H1 (cell line): Measurements from ENCODE around the gene HLA-DRB1. TPM values are rescaled to one million over a fixed set of nuclear protein-coding genes. Genes with fewer than 3 reads are reported as not detected.

Source experiments
- CTCF ChIA-PET: fragments of 300-600 bp; sonication (Branson Sonifier 250); formaldehyde crosslinking; loops from one replicate; lab custom pipeline; 2021; ENCODE audit not compliant: partially characterized antibody; lab: Charles Lee
- POLR2A ChIA-PET: fragments of 300-600 bp; sonication (Branson Sonifier 250); formaldehyde crosslinking; loops from one replicate; lab custom pipeline; 2021; ENCODE audit warnings: inconsistent platforms; ENCODE audit not compliant: partially characterized antibody; lab: Charles Lee
- DNase-seq, 2 experiments: peaks; one replicate each; pipeline versions ENCODE4 v3.0.0 to v3.0.0-alpha.2; 2010 to 2022; ENCODE audit warnings: low spot score in 2 of 2, low read depth in 1 of 2, mixed read lengths in 1 of 2
- FAIRE-seq: peaks from 2 replicates; lab custom pipeline; 2011; peaks lifted over from hg19 to GRCh38; lab: Jason Lieb, UNC
- H2AFZ ChIP-seq: 2 replicates; pipeline ENCODE4 v1.8.1; 2012; ENCODE audit warnings: low read length, inconsistent platforms
- H2AK5ac ChIP-seq: 2 replicates; pipeline ENCODE4 v1.6.1; 2013; ENCODE audit warnings: low read depth, low read length
- H2BK120ac ChIP-seq: replicated peaks from 2 replicates; pipeline ENCODE3; 2013; ENCODE audit warnings: low read depth, low read length, inconsistent platforms
- H2BK12ac ChIP-seq: 2 replicates; pipeline ENCODE4 v1.6.1; 2013; ENCODE audit warnings: low read depth, low read length
- H2BK15ac ChIP-seq: 2 replicates; pipeline ENCODE4 v1.6.1; 2013; ENCODE audit warnings: low read length
- H2BK20ac ChIP-seq: 2 replicates; pipeline ENCODE4 v1.6.1; 2013; ENCODE audit warnings: low read length
- H2BK5ac ChIP-seq: 2 replicates; pipeline ENCODE4 v1.6.1; 2013; ENCODE audit warnings: low read depth, low read length
- H3K14ac ChIP-seq: 2 replicates; pipeline ENCODE4 v1.6.1; 2013; ENCODE audit warnings: inconsistent platforms; ENCODE audit not compliant: insufficient read length
- H3K18ac ChIP-seq: 2 replicates; pipeline ENCODE4 v1.6.1; 2013; ENCODE audit warnings: low read length; ENCODE audit errors: extremely low read depth
- H3K23ac ChIP-seq: 2 replicates; pipeline ENCODE4 v1.6.1; 2013; ENCODE audit warnings: inconsistent platforms; ENCODE audit not compliant: insufficient read length
- H3K23me2 ChIP-seq: 2 replicates; pipeline ENCODE4 v1.6.1; 2013; ENCODE audit warnings: low read depth, low read length
- H3K27ac ChIP-seq: 2 replicates; pipeline ENCODE4 v1.6.1; 2011; ENCODE audit warnings: low read depth, low read length, inconsistent platforms
- H3K27me3 ChIP-seq, 4 experiments: replicated peaks in 1 of 4; 1 replicate in 1 of 4; 2 replicates in 3 of 4; pipeline versions ENCODE4 v1.6.1 to v1.8.1; 2011 to 2013; ENCODE audit warnings: low read length in 3 of 4, mild to moderate bottlenecking in 3 of 4, inconsistent platforms in 2 of 4, mixed read lengths in 2 of 4, moderate library complexity in 1 of 4; ENCODE audit not compliant: control insufficient read depth in 3 of 4, insufficient read depth in 3 of 4; ENCODE audit errors: extremely low read depth in 1 of 4
- H3K36me3 ChIP-seq, 4 experiments: 2 replicates each; pipeline versions ENCODE4 v1.6.1 to v1.8.1; 2011 to 2013; ENCODE audit warnings: mild to moderate bottlenecking in 4 of 4, low read length in 3 of 4, moderate library complexity in 2 of 4, control low read depth in 1 of 4, inconsistent platforms in 1 of 4; ENCODE audit not compliant: insufficient read depth in 4 of 4, control insufficient read depth in 2 of 4
- H3K4ac ChIP-seq: replicated peaks from 2 replicates; pipeline ENCODE3; 2013; ENCODE audit warnings: low read length, low read depth, mixed read lengths, inconsistent platforms; ENCODE audit not compliant: insufficient read length
- H3K4me1 ChIP-seq, 4 experiments: replicated peaks in 1 of 4; 1 replicate in 1 of 4; 2 replicates in 3 of 4; pipeline versions ENCODE4 v1.6.1 to v1.8.1; 2011 to 2013; ENCODE audit warnings: low read length in 3 of 4, inconsistent platforms in 2 of 4, mixed read lengths in 1 of 4; ENCODE audit not compliant: insufficient read depth in 4 of 4, control insufficient read depth in 3 of 4
- H3K4me2 ChIP-seq, 2 experiments: 2 replicates each; pipeline versions ENCODE4 v1.6.1 to v1.8.1; 2011 to 2013; ENCODE audit warnings: low read depth in 2 of 2, low read length in 2 of 2, control low read depth in 1 of 2, inconsistent platforms in 1 of 2, mild to moderate bottlenecking in 1 of 2; ENCODE audit not compliant: insufficient read depth in 1 of 2
- H3K4me3 ChIP-seq, 4 experiments: fragments of 200-600, 300-600 bp in 1 of 4; sonication (generic), shearing (Covaris generic), sonication (Bioruptor Twin) in 1 of 4; 2 replicates each; pipeline versions ENCODE4 v1.5.1 to v1.8.1; 2011 to 2016; ENCODE audit warnings: low read length in 4 of 4, low read depth in 3 of 4, control low read depth in 2 of 4, inconsistent platforms in 2 of 4, mild to moderate bottlenecking in 2 of 4, mixed read lengths in 1 of 4, moderate library complexity in 1 of 4; ENCODE audit not compliant: insufficient read depth in 2 of 4; ENCODE audit errors: extremely low read depth in 1 of 4
- H3K56ac ChIP-seq: replicated peaks from 2 replicates; pipeline ENCODE3; 2013; ENCODE audit warnings: low read depth, mild to moderate bottlenecking, mixed read lengths, low read length, inconsistent platforms; ENCODE audit not compliant: insufficient read length
- H3K79me1 ChIP-seq: 2 replicates; pipeline ENCODE4 v1.6.1; 2013; ENCODE audit warnings: low read depth, low read length, control low read depth
- H3K79me2 ChIP-seq, 2 experiments: 2 replicates each; pipeline versions ENCODE4 v1.6.1 to v1.8.1; 2012 to 2013; ENCODE audit warnings: low read length in 2 of 2, mild to moderate bottlenecking in 2 of 2, inconsistent platforms in 1 of 2; ENCODE audit not compliant: insufficient read depth in 2 of 2, control insufficient read depth in 1 of 2
- H3K9ac ChIP-seq, 4 experiments: replicated peaks in 1 of 4; 1 replicate in 1 of 4; 2 replicates in 3 of 4; pipeline versions ENCODE4 v1.6.1 to v1.8.1; 2011 to 2013; ENCODE audit warnings: low read depth in 3 of 4, low read length in 3 of 4, control low read depth in 2 of 4, mild to moderate bottlenecking in 2 of 4, moderate library complexity in 2 of 4, inconsistent platforms in 1 of 4; ENCODE audit errors: extremely low read depth in 1 of 4
- H3K9me3 ChIP-seq, 2 experiments: 2 replicates each; pipeline versions ENCODE4 v1.6.1 to v1.8.1; 2012 to 2013; ENCODE audit warnings: mild to moderate bottlenecking in 2 of 2, moderate library complexity in 2 of 2, control low read depth in 1 of 2, inconsistent platforms in 1 of 2, low read depth in 1 of 2, low read length in 1 of 2, mixed read lengths in 1 of 2; ENCODE audit not compliant: insufficient read depth in 2 of 2
- H4K20me1 ChIP-seq, 2 experiments: replicated peaks in 1 of 2; 2 replicates each; pipeline versions ENCODE3 to v1.8.1; 2011 to 2013; ENCODE audit warnings: inconsistent platforms in 2 of 2, low read length in 2 of 2, mild to moderate bottlenecking in 1 of 2; ENCODE audit not compliant: insufficient read depth in 2 of 2, control insufficient read depth in 1 of 2
- H4K5ac ChIP-seq: 2 replicates; pipeline ENCODE4 v1.6.1; 2013; ENCODE audit warnings: low read length, low read depth, mixed read lengths, inconsistent platforms; ENCODE audit not compliant: insufficient read length
- H4K8ac ChIP-seq: 2 replicates; pipeline ENCODE4 v1.8.0; 2013; ENCODE audit warnings: mild to moderate bottlenecking, moderate library complexity, low read length, inconsistent platforms; ENCODE audit not compliant: insufficient read depth; ENCODE audit errors: extremely low read depth
- H4K91ac ChIP-seq: replicated peaks from 2 replicates; pipeline ENCODE3; 2013; ENCODE audit warnings: low read length, mixed read lengths, inconsistent platforms; ENCODE audit not compliant: insufficient read length
- CBX5 ChIP-seq: fragments of 300-800, 300-1000 bp; sonication (generic); IDR thresholded peaks from 2 replicates; pipeline ENCODE4 v1.7.1; 2016; ENCODE audit warnings: antibody characterized with exemption, low read length, low read depth
- HDAC2 ChIP-seq, 2 experiments: fragments of 300-600 bp in 1 of 2; sonication (generic) in 1 of 2; IDR thresholded peaks; 2 replicates each; pipeline ENCODE4 v1.6.1; 2011 to 2012; ENCODE audit warnings: low read depth in 2 of 2, low read length in 2 of 2, mild to moderate bottlenecking in 2 of 2, moderate library complexity in 2 of 2, borderline replicate concordance in 1 of 2, inconsistent platforms in 1 of 2
- PHF8 ChIP-seq: fragments of 200-600 bp; sonication (generic); conservative IDR thresholded peaks from 2 replicates; pipeline ENCODE4 v1.7.1; 2012; ENCODE audit warnings: low read depth, mild to moderate bottlenecking, inconsistent platforms, low read length, moderate library complexity
- SP2 ChIP-seq: IDR thresholded peaks from 2 replicates; pipeline ENCODE4 v1.6.1; 2012; ENCODE audit warnings: mild to moderate bottlenecking, low read length, inconsistent platforms
- TAF1 ChIP-seq: IDR thresholded peaks from 2 replicates; pipeline ENCODE4 v1.6.1; 2011; ENCODE audit warnings: mild to moderate bottlenecking, low read depth, low read length
- TBP ChIP-seq: IDR thresholded peaks from 2 replicates; pipeline ENCODE4 v1.6.1; 2011; ENCODE audit warnings: low read depth, low read length, improper control_type of control experiment
- ZNF274 ChIP-seq: IDR thresholded peaks from 2 replicates; pipeline ENCODE4 v1.7.0; 2012; ENCODE audit warnings: low read length, borderline replicate concordance; ENCODE audit errors: extremely low read depth
- WGBS, 2 experiments: shearing (Covaris generic) in 1 of 2; methylation state at CpG; one replicate each; pipeline versions ENCODE4 v1.1.6 to v1.1.7; 2013 to 2015; ENCODE audit warnings: low lambda C conversion rate in 2 of 2, mixed read lengths in 2 of 2, inconsistent platforms in 1 of 2, low coverage in 1 of 2, missing lambda C conversion rate in 1 of 2; ENCODE audit not compliant: insufficient replicate concordance in 2 of 2, insufficient coverage in 1 of 2, insufficient read length in 1 of 2; ENCODE audit errors: extremely low coverage in 1 of 2, missing lambda C conversion rate in 1 of 2; 5-methylcytosine and 5-hydroxymethylcytosine counted together
- polyA plus RNA-seq, 7 experiments: library from polyadenylated mRNA; depleted of rRNA in 3 of 7; stranded (reverse) in 5 of 7; unstranded in 2 of 7; fragments of >200 nt in 5 of 7; fragments of 200-250 nt in 2 of 7; gene quantifications; 1 replicate in 5 of 7; 2 replicates in 1 of 7; 4 replicates in 1 of 7; pipeline versions ENCODE4 v1.2.1 to v1.2.3, GENCODE V29; 2011 to 2013; ENCODE audit warnings: missing spikeins in 2 of 7, mixed read lengths in 2 of 7
- total RNA-seq: library from RNA; stranded (reverse); fragmentation: NEBNext Ultra II Directional; extraction: Animal tissue kit (Norgen Biotek cat#: 25700); gene quantifications from 2 replicates; pipeline ENCODE4 v1.2.1, GENCODE V29; 2021
- TF ChIP-seq, protein P1 (sequence below), 3 experiments: IDR thresholded peaks; 1 replicate in 2 of 3; 2 replicates in 1 of 3; pipeline versions ENCODE4 v1.5.1 to v1.6.1; 2011; ENCODE audit warnings: low read length in 3 of 3, mild to moderate bottlenecking in 3 of 3, inconsistent platforms in 2 of 3, low read depth in 1 of 3, moderate library complexity in 1 of 3; ENCODE audit not compliant: insufficient read depth in 1 of 3; ENCODE audit errors: control extremely low read depth in 1 of 3

HLA-DRB1 gene
- total and polyA plus RNA-seq, 2 of the 8 experiments (the other 6 are each of a cell fraction or from before 2014, with no cell fraction given), result 6.7 to 7.5 TPM

- H3K79me1 ChIP-seq, result no peaks in the 10 kb centered on the region
- H2BK120ac ChIP-seq, result no peak overlapping the region
- H3K18ac ChIP-seq, result no peak overlapping the region
- H3K79me2 ChIP-seq, result no peaks in the 10 kb centered on the region
- no peak overlapping the region for H4K91ac ChIP-seq
- no peak overlapping the region for H2BK15ac ChIP-seq
- H3K9ac ChIP-seq, result no peak overlapping the region
- H4K8ac ChIP-seq, result no peak overlapping the region
- no peaks in the 10 kb centered on the region for H3K23me2 ChIP-seq
- H3K9me3 ChIP-seq, result no peaks in the 10 kb centered on the region
- H3K27ac ChIP-seq, result no peak overlapping the region
- no peak overlapping the region for H3K23ac ChIP-seq
- no peak overlapping the region for H2AK5ac ChIP-seq
- no peak overlapping the region for H3K4me3 ChIP-seq
- no peak overlapping the region for H2BK12ac ChIP-seq
- H3K36me3 ChIP-seq, result no peaks in the 10 kb centered on the region
- no peaks in the 10 kb centered on the region for H3K4me1 ChIP-seq
- POLR2A ChIA-PET, result no interaction called here
- no peak overlapping the region for H3K56ac ChIP-seq
- CTCF ChIA-PET, result no interaction called here
- no peak overlapping the region for H2BK20ac ChIP-seq
- DNase-seq (no peak), FAIRE-seq (no peak)
- H4K20me1 ChIP-seq, result no peaks in the 10 kb centered on the region
- WGBS, 2 experiments, result 82% methylated on average over 5 of the region's 5 CpGs; no CpG with 5 or more reads in 1 of the 2 experiments
- H2BK5ac ChIP-seq, result no peak overlapping the region
- H4K5ac ChIP-seq, result no peak overlapping the region
- no peak overlapping the region for H3K14ac ChIP-seq
- H3K4me2 ChIP-seq, result no peak overlapping the region
- no peak overlapping the region for H2AFZ ChIP-seq
- no peaks in the 10 kb centered on the region for H3K27me3 ChIP-seq
- H3K4ac ChIP-seq, result no peak overlapping the region
- TF ChIP-seq, protein P1, sequence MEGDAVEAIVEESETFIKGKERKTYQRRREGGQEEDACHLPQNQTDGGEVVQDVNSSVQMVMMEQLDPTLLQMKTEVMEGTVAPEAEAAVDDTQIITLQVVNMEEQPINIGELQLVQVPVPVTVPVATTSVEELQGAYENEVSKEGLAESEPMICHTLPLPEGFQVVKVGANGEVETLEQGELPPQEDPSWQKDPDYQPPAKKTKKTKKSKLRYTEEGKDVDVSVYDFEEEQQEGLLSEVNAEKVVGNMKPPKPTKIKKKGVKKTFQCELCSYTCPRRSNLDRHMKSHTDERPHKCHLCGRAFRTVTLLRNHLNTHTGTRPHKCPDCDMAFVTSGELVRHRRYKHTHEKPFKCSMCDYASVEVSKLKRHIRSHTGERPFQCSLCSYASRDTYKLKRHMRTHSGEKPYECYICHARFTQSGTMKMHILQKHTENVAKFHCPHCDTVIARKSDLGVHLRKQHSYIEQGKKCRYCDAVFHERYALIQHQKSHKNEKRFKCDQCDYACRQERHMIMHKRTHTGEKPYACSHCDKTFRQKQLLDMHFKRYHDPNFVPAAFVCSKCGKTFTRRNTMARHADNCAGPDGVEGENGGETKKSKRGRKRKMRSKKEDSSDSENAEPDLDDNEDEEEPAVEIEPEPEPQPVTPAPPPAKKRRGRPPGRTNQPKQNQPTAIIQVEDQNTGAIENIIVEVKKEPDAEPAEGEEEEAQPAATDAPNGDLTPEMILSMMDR (IDR thresholded peaks at IDR 0.05; ENCODE audit: control extremely low read depth in 1 of 3, insufficient read depth in 1 of 3, low read depth in 1 of 3, low read length in 3 of 3), result no peak
- TF ChIP-seq CBX5 (no peak), PHF8 (no peak), ZNF274 (no peak), SP2 (no peak), TAF1 (no peak), HDAC2 (IDR thresholded peaks at IDR 0.05; ENCODE audit: borderline replicate concordance in 1 of 2, low read depth in 2 of 2, low read length in 2 of 2) (no peak), TBP (no peak)
Observed at GRCh38 chr6:32603222-32603621, 13.6 kb upstream of the HLA-DRB1 start.
